Lower leg skin (tissue), 3 donors: ENCODE measurements around the gene SERPINA6.

Experiments
- POLR2A ChIP-seq, 2 donors: fragments of 450-650 bp; IDR thresholded peaks; one replicate each; pipeline ENCODE4 v1.6.1; 2016 to 2017; ENCODE audit warnings: antibody characterized with exemption in 2 of 2, mild to moderate bottlenecking in 1 of 2, moderate library complexity in 1 of 2
- TF ChIP-seq, protein P1 (sequence below), 3 donors: fragments of 450-650 bp; IDR thresholded peaks; one replicate each; pipeline ENCODE4 v1.5.1; 2016; ENCODE audit warnings: antibody characterized with exemption in 3 of 3, mild to moderate bottlenecking in 3 of 3, moderate library complexity in 2 of 3

DNA sequence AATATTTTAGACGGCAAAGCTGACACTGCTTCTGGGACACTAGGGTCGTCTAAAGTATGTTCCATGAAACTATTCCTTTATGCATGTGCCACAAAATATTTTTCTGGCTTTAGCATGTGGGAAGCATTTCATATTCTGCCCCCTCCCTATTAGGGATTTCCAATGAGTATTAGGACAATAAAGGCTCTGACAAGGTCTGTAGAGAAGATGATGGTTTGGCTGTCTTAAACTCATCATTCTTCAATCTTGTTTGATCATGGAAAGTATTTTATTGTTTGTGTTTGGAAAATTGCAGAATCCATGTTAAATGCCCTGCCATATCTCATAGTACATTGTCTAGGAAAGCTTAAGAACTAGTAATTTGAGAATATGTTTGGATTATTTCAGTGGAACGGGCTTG, 42.5 kb upstream of the SERPINA6 start:
- TF ChIP-seq, protein P1, sequence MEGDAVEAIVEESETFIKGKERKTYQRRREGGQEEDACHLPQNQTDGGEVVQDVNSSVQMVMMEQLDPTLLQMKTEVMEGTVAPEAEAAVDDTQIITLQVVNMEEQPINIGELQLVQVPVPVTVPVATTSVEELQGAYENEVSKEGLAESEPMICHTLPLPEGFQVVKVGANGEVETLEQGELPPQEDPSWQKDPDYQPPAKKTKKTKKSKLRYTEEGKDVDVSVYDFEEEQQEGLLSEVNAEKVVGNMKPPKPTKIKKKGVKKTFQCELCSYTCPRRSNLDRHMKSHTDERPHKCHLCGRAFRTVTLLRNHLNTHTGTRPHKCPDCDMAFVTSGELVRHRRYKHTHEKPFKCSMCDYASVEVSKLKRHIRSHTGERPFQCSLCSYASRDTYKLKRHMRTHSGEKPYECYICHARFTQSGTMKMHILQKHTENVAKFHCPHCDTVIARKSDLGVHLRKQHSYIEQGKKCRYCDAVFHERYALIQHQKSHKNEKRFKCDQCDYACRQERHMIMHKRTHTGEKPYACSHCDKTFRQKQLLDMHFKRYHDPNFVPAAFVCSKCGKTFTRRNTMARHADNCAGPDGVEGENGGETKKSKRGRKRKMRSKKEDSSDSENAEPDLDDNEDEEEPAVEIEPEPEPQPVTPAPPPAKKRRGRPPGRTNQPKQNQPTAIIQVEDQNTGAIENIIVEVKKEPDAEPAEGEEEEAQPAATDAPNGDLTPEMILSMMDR (IDR thresholded peaks at IDR 0.05) = no peak
- TF ChIP-seq POLR2A (IDR thresholded peaks at IDR 0.05) = no peak
